OCI-LY7 (cell line): ENCODE results near the gene SUCNR1. TPM values are rescaled to one million over a fixed set of nuclear protein-coding genes. Genes with fewer than 3 reads are reported as not detected.

Experiments used
- BruUV-seq: library from RNA; stranded (reverse); fragments of 400-500 nt; replicated peaks from 2 replicates; lab custom pipeline; 2021; lab: Mats Ljungman, UMichigan
- CTCF ChIA-PET: fragments of 300-600 bp; sonication (Branson Sonifier 250); formaldehyde crosslinking; loops from one replicate; lab custom pipeline; 2022; ENCODE audit warnings: antibody characterized with exemption; ENCODE audit not compliant: unreplicated experiment; lab: Charles Lee
- POLR2A ChIA-PET: fragments of 300-600 bp; sonication (Branson Sonifier 250); formaldehyde crosslinking; loops from one replicate; lab custom pipeline; 2022; ENCODE audit warnings: antibody characterized with exemption; lab: Charles Lee
- DNase-seq: peaks from one replicate; pipeline ENCODE4 v3.0.0-alpha.2; 2015; ENCODE audit warnings: low spot score
- H2AFZ ChIP-seq: fragments of 200-600 bp; sonication (generic), shearing (Covaris generic); 2 replicates; pipeline ENCODE4 v1.6.1; 2014; ENCODE audit warnings: mild to moderate bottlenecking, antibody characterized with exemption, low read length, moderate library complexity
- H3K27ac ChIP-seq: fragments of 200-600 bp; sonication (generic); 2 replicates; pipeline ENCODE4 v1.5.1; 2014; ENCODE audit warnings: mixed run types, low read depth, mild to moderate bottlenecking, moderate library complexity, low read length, inconsistent platforms; ENCODE audit not compliant: poor library complexity, severe bottlenecking
- H3K36me3 ChIP-seq: fragments of 200-600 bp; sonication (generic); 2 replicates; pipeline ENCODE4 v1.6.1; 2014; ENCODE audit warnings: mild to moderate bottlenecking, antibody characterized with exemption, low read length, moderate library complexity, mixed read lengths; ENCODE audit not compliant: insufficient read depth
- H3K4me1 ChIP-seq: fragments of 200-600 bp; sonication (generic); 2 replicates; pipeline ENCODE4 v1.5.1; 2014; ENCODE audit warnings: mild to moderate bottlenecking, low read length; ENCODE audit not compliant: insufficient read depth, poor library complexity, severe bottlenecking
- H3K4me2 ChIP-seq: fragments of 200-600 bp; sonication (generic); 2 replicates; pipeline ENCODE4 v1.6.1; 2014; ENCODE audit warnings: mild to moderate bottlenecking, low read length
- H3K4me3 ChIP-seq: fragments of 200-600 bp; sonication (generic); 2 replicates; pipeline ENCODE4 v1.5.1; 2014; ENCODE audit warnings: mild to moderate bottlenecking, low read depth, low read length; ENCODE audit not compliant: poor library complexity, severe bottlenecking
- H3K79me2 ChIP-seq: fragments of 200-600 bp; sonication (generic); 2 replicates; pipeline ENCODE4 v1.6.1; 2016; ENCODE audit warnings: low read depth, mild to moderate bottlenecking, low read length, moderate library complexity, mixed read lengths; ENCODE audit not compliant: insufficient read depth
- H3K9me2 ChIP-seq: fragments of 200-600 bp; sonication (generic); 2 replicates; pipeline ENCODE4 v1.6.1; 2016; ENCODE audit warnings: mild to moderate bottlenecking, low read length, mixed read lengths; ENCODE audit not compliant: insufficient read depth
- H3K9me3 ChIP-seq: fragments of 200-600 bp; sonication (generic); 2 replicates; pipeline ENCODE4 v1.6.1; 2014; ENCODE audit warnings: mild to moderate bottlenecking, mixed run types, low read length, mixed read lengths
- H4K20me1 ChIP-seq: fragments of 200-600 bp; sonication (generic); 2 replicates; pipeline ENCODE4 v1.6.1; 2014; ENCODE audit warnings: mild to moderate bottlenecking, antibody characterized with exemption, low read length, moderate library complexity, mixed read lengths; ENCODE audit not compliant: insufficient read depth
- EZH2phosphoT487 ChIP-seq: fragments of 200-600 bp; sonication (generic); IDR thresholded peaks from 2 replicates; pipeline ENCODE4 v1.6.1; 2018; ENCODE audit warnings: low read depth, borderline replicate concordance, mild to moderate bottlenecking, mixed run types, antibody characterized with exemption, low read length, moderate library complexity, mixed read lengths
- intact Hi-C: fragments of 100-400 bp; cut with micrococcal nuclease; formaldehyde crosslinking; loops from one replicate; pipeline ENCODE4 v1.10.0; 2022; ENCODE audit not compliant: unreplicated experiment
- total RNA-seq, 2 experiments: library from RNA; depleted of rRNA in 1 of 2; stranded (reverse); fragments of >200 nt in 1 of 2; shearing (Covaris generic) in 1 of 2; gene quantifications; 2 replicates each; pipeline ENCODE4 v1.2.3, GENCODE V29; 2014 to 2022
- TF ChIP-seq, protein P1 (sequence below): fragments of 200-600 bp; sonication (generic); conservative IDR thresholded peaks from 2 replicates; pipeline ENCODE4 v1.5.1; 2014; ENCODE audit warnings: mild to moderate bottlenecking, antibody characterized with exemption, low read length, moderate library complexity, mixed read lengths

SUCNR1 gene
- total RNA-seq, 2 experiments from 2014 or later: not detected

DNA sequence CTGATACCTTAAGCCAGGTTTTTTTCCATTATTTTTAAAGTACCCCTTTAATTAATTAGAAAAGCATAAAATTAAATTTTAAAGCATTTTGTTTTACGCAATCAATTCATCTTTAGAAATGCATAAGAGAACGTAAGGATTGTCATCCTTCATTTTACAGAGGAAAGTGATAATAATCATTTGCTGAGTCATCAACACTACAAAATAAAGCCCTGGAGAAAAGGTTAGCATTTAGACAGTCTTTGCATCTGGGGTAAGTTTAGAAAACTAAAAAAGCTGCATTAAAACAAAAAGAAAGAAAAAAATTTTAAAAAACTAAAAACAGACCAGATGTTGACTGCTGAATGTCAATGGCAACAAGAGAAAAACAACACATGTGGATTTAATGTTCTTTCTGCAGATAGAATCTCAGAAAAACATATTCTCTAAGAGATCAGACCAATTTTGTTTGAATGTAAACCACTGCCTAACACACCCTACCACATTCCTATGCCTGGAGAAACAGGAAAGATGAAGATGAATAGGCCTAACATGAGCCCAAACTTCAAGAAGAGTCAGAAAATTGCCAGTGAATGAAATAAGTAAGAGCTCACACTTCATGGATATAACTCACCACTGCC lies 59.9 kb downstream of the SUCNR1 start:
- intact Hi-C loops: no loop called here
- ChIA-PET CTCF (no interaction called here), POLR2A (no interaction called here)
- BruUV-seq: no TSS peak
- H3K79me2 ChIP-seq: no peaks in the 10 kb centered on the region
- TF ChIP-seq, protein P1, sequence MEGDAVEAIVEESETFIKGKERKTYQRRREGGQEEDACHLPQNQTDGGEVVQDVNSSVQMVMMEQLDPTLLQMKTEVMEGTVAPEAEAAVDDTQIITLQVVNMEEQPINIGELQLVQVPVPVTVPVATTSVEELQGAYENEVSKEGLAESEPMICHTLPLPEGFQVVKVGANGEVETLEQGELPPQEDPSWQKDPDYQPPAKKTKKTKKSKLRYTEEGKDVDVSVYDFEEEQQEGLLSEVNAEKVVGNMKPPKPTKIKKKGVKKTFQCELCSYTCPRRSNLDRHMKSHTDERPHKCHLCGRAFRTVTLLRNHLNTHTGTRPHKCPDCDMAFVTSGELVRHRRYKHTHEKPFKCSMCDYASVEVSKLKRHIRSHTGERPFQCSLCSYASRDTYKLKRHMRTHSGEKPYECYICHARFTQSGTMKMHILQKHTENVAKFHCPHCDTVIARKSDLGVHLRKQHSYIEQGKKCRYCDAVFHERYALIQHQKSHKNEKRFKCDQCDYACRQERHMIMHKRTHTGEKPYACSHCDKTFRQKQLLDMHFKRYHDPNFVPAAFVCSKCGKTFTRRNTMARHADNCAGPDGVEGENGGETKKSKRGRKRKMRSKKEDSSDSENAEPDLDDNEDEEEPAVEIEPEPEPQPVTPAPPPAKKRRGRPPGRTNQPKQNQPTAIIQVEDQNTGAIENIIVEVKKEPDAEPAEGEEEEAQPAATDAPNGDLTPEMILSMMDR: no peak
- no peak for TF ChIP-seq EZH2phosphoT487
- no peak overlapping the region for H3K4me2 ChIP-seq
- H4K20me1 ChIP-seq: no peaks in the 10 kb centered on the region
- H3K9me3 ChIP-seq: no peaks in the 10 kb centered on the region
- DNase-seq: no peak
- no peak overlapping the region for H3K27ac ChIP-seq
- H3K9me2 ChIP-seq: no peaks in the 10 kb centered on the region
- H3K4me3 ChIP-seq: no peak overlapping the region
- no peaks in the 10 kb centered on the region for H3K36me3 ChIP-seq
- no peaks in the 10 kb centered on the region for H3K4me1 ChIP-seq
- no peak overlapping the region for H2AFZ ChIP-seq

Other genes with a start within 250 kb of the SUCNR1 start
- not detected in 2 replicates for gene AADACL2, start 139.7 kb upstream of the SUCNR1 start, total RNA-seq (2014; rRNA removed; shearing (Covaris generic))
- not detected in 2 replicates for gene AADACL2, start 139.7 kb upstream of the SUCNR1 start, total RNA-seq (2022)
- not detected in 2 replicates for gene AADAC, start 59.5 kb upstream of the SUCNR1 start, total RNA-seq (2014; rRNA removed; shearing (Covaris generic))
- gene AADAC, start 59.5 kb upstream of the SUCNR1 start, total RNA-seq (2022): not detected in 2 replicates